GM21447 (cell line): ENCODE results near the gene NT5M.
"Not testable (repeated sequence)": the region's sequence is repeated elsewhere in the genome, so short reads cannot be mapped to it uniquely, and the experiment has no call there.

Source experiments
- ATAC-seq: cut with Tn5 transposase; IDR thresholded peaks from one replicate; pipeline ENCODE4 v1.9.1; 2021; ENCODE audit not compliant: unreplicated experiment

Gene NT5M

DNA sequence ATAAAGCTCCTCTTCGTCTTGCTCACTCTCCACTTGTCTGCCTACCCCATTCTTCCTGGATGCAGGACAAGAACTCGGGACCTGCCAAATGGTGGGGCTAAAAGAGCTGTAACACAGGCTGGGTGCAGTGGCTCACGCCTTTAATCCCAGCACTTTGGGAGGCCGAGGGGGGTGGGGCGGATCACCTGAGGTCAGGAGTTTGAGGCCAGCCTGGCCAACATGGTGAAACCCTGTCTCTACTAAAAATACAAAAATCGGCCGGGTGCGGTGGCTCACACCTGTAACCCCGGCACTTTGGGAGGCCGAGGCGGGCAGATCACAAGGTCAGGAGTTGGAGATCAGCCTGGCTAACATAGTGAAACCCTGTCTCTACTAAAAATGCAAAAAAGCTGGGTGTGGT is 1.5 kb upstream of the NT5M start:
- ATAC-seq = not testable (repeated sequence)

DNA sequence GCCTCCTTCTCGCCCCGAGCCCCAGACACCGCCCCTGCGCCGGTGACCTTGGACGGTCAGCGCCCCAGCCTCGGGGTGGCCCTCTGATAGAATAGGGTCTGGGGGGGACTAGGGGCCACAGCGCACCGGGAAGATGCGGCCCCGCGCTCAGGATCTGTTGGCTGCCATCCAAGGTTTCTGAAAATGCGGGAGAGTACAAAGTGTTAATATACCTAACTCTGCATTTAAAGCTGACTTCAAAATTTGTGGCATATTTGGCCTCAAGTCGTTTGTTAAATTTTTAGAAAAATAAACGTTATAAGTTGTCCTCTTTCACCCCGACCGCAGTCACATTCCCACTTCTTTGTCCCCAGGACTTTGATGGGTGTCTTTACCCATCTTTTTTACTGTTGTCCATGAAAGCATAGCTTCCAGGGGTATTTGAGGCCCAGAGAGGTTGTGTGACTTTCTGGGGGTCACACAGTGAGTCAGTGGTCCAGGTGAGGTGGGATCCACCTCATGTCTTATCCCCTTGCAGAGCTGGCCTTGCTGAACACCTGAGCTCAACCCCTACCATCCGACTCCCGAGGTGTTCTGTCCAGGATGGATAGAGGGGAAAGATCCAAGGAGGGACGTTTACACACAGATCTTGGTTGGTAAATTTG is 796 bp downstream of the NT5M start:
- no peak for ATAC-seq

DNA sequence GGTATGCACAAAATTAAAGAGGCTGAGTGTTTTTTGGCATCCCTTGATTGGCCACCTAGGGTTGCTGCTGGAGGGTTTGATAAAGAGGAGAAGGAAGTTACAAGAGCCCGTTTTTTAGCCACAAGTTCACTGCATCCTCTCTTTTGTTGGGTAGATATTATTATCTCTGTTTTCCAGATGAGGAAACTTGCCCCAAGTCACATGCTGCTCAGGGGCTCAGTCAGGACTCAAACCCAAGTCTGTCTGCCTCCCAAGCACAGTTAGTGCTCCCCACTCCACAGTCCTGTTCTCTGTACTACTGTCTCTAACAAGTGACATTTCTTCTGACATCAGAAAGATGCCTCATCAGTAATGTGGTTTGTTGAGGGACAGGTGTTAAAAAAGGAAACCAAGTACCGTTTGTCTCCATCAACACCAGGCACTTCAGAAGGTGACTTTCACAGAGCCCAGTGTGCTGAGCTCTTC is 1.4 kb downstream of the NT5M start:
- no peak for ATAC-seq

DNA sequence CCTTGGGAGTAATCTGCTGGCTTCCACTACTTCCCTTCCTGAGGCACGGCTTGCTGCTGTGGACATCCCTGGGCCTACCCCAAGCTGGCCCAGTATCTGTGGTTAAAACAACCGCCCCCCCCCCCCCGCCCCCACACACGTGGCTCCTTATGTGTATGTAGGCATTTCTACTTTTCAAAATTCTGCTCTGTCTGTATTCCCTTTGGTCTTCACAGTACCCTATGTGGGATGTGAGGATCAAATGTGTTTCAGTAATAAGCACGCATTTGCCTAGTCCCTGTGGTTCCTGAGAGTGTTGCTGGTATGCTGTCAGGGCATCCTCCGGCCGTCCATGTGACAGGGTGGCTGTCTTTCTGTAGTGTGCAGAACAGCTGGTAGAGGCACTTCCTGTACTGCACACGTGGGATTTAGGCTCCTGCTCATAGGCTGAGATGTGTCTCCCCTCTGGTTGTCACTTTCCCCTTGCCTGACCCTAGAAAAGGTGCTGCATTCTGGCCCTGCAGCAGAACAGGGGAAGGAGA is 2.2 kb downstream of the NT5M start:
- peak; percentile 75 for ATAC-seq

DNA sequence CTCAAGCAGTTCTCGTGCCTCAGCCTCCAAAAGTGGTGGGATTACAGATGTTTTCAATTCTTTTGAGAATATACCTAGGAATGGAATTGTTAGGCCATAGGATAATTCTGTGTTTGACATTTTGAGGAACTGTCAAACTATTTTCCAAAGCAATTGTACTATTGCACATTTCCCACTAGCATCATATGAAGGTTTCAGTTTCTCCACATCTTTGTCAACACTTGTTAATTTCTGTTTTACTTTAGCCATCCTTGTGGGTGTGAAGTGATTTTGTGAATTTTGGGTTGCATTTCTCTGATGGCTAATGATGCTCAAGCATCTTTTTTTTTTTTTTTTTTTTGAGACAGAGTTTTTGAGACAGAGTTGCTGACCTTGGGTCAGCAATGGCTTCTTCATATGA is 6.2 kb downstream of the NT5M start:
- no peak for ATAC-seq

DNA sequence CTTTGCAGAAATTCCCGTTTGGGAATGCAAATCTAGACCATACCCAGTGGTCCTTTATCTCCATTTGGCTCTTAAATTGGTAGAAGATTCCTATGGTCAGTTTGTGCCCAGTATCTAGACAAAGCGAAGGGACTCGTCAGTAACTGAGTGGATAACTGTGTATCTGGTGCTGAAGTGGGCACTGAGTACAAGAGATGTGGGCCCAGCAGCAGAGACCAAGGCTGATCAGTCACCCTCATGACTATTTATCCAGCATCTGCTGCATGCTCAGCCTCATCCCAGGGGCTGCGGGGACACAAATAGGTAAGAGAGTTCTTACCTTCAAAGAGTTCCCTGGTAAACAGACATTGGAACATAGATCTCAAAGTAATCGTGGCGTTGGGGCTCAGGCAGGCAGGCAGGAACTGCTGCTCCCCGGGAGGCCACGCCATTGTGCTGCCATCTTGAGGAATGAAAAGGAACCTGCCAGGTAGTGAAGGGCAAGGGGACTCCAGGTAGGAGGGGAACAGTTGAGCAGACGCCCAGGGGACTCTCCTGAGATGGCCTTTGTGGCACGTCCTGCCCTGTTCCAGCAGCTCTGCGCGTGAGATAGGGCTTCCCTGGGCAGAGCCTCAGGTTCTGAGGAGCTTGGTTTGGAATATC is 10.3 kb downstream of the NT5M start:
- no peak for ATAC-seq

DNA sequence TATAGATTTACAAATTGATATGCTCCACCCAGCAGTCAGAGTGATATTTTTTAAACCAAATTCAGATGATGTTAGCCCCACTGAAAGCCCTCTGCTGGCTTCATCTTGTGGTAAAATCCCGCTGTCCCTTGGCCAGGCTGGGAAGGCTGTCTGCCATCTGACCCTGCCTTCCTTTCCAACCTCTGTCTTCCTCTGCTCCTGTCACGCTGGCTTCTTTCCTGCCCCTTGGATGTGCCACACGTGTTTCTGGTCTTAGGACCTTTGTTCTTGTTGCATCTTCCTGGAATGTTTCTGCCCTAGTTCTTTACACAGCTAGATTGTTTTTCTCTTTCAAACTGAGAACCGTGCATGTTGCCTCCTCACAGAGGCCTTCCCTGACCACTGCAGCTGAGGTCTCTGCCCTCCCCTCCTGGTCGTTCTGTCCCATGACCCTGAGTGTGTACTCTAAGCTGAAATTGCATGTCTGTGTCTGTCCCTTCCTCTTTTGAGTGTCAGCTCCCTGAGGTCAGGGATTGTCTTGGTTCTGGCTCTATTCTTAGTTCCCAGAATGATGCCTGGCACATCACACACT is 11.4 kb downstream of the NT5M start:
- no peak for ATAC-seq

DNA sequence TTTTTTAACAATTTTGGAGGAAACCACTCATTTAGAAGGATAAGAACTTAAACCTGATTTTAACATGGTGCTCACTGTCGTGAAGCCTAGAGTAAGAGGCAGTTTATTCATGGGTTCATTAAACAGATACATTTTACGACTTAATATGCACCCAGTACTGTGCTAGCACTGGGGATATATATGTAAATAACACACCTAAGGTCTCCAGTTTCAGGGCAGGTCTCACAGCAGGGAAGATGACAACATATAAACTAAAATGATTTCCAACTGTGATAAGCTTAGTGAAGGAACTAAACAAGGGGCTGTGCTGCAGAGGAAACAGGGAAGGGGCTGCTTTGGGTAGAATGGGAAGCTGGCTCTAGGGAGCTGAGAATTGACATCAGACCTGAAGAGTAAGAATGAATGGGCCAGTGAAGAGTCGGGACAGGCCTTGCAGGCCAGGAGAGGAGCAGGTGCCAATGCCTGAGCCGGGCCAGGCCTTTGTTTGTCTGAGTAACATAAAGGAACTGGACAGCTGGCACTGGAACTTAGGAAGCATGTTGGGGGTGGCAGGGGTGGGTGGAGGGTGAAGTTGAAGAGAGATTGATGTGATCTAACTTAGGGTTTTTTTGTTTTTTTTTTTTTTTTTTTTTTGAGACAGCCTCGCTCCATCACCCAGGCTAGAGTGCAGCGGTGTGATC is 12.1 kb downstream of the NT5M start:
- ATAC-seq = no peak

DNA sequence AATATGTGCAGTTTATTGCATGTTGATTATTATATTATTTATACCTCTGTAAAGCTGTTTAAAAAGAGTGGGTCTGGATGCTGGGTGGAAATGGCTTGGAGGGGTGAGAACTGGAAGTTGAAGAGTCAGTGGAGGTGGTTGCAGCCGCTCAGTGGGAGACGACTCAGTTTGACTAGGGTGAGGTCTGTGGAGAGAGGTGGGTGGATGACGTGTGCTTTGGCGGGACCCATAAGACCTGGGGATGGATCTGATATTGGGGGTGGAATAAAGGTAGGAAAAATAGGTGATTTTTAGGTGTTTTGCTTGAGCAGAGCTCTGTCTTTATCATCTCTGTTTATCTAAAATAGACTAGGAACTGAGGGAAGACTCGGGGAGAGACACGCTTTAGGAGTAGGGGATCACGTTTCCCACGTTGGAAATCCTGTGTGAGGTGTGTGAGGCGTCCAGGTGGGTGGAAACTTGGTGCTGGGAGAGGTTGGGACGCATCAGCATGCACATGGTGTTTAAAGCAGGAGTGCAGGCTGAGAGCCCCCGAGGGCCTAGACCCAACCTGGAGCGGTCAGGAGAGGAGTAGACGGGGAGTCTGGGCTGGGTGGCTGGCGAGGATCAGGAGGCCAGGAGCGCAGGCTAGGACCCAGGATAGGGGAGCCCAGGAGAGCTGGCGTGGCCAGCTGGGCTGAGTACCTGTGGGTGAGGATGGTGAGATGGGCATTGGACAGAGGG is 17.2 kb downstream of the NT5M start:
- no peak for ATAC-seq

DNA sequence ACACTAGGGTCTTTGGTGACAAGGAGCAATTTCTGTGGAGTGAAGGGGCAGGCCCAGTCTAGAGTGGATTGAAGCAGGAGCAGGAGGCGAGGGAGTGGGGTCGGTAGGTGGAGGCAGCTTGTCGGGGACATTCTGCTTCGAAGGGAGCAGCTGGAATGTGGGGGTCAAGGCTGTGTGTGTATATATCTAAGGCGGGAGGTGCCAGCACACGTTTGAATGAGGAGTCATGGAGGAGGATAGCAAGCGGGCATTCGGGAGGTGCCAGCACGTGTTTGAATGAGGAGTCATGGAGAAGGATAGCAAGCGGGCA is 17.7 kb downstream of the NT5M start:
- ATAC-seq = no peak

DNA sequence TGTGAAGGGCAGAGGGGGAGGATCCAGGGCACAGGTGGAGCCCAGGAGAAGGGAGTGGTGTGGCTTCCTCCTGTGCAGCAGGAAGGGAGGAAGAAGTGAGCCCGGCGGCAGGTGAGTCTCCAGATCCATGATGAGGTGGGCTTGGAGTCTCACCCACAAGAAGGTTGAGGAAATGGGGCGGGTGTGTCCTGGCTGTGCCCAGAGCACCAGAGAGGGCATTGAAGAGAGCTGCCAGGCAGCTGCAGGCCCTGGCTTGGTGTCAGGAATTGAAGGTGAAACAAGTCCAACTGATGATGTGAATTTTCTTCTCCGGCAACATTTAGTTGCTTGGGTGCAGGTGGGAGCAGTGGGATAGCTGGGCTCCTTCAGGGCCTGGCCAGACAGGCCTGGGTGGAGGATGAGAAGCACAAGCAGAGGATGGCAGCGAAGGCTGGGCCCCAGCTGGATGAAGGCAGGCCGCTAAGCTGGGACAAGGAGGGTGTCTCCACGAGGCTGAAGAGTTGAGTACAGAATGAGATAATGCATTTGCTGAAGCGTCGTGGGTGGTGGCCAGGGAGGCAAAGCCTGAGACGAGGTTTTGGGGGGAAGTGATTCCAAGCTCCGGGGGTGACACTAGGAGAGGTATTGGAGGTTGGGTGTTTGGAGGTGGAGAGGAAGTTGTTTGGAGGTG is 18.3 kb downstream of the NT5M start:
- no peak for ATAC-seq

DNA sequence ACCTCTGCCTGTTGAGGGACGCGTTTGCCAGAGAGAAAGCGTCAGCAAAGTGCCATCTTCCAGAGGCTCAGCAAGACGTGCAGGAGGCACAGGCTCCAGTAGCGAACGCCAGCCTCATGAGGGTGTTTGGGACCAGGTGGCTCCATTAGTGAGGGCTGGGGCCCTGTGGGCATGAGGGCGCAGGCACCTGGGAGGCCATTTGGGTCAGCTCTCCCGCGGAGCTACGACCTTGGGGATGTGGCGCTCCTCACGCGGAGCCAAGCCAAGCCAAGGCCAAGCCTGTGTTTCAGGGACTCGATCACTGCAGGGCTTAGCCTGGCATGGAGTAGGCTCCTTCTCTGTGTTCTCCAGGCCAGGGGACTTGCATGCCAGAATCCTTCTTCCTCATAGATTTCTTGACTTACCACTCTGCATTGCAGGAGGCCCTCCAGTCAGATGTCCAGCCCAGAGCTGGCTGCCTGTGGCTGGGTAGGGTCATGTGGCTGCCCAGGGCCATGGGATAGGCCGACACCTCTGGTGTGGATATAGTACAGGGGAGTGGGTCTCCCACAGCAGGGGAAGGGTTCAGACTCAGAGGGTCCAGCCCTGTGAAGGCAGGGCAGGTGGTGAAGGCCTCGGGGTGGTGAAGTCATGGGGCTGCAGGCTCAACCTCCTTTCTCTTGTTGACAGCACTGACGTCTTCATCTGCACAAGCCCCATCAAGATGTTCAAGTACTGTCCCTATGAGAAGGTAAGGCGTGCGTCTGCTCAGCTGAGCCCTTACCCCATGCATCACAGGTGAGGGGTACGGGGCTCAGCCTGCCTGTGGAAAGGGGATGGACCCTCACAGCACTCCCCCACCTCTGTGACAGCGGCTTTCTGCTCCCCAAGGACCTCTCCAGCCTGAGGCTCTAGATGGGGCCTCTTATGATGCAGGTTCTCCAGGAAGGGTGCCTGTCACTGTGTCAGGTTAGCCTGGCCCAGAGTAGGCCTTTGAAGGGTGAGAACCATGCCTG is 19.6 kb downstream of the NT5M start:
- no peak for ATAC-seq

DNA sequence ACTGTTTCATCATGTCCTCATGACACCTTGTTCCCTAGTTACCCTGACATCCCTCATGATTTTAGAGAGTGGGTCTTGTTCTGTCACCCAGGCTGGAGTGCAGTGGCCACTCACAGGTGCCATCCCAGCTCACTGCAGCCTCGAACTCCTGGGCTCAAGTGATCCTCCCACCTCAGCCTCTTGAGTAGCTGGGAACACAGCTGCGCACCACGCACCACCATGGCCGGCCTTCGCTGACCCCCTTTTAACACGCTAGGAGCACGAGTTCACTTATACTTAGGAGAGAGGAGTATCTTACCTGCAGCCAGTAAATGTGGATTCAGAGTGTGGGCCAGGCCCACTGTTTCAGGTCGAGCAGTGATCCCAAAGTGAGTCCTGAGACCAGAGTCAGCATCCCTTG is 21.4 kb downstream of the NT5M start:
- ATAC-seq = no peak

DNA sequence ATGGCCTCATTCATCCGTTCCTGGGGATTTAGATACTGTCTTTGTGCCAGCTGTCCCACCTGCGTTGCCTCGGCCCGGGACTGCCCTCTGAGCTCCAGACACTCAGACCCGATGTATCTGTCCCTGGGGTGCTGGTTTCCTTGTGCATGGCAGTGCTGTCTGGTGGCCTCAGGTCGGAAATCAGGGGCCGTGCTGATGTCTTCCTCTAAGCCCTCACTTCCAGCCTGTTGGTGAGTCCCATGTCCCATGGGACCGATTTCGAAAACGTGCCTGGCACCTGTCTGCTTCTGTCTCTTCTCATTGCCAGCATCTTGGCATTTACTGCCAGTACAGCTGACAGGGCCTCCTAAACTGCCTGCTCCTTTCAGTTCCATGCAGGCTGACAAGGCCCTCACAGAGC is 22.1 kb downstream of the NT5M start:
- ATAC-seq = no peak

DNA sequence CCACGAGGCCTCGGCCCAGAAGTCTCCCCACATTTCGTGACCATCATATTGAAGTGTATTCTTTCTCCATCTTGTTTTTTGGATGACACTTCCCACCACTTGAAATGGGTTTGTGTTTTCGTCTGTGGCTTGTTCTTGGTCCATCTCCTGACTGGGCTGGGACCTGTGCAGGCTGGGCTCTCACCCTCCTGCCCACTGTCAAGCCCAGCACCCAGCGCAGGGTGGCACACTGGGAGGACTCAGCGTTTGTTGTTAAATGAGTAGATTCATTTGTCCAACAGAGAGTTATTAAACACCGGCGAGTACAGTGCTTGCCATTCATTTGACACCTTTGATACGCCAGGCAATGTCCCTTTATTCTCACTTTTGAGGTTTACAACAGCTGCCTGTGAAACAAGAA is 22.6 kb downstream of the NT5M start:
- no peak for ATAC-seq

DNA sequence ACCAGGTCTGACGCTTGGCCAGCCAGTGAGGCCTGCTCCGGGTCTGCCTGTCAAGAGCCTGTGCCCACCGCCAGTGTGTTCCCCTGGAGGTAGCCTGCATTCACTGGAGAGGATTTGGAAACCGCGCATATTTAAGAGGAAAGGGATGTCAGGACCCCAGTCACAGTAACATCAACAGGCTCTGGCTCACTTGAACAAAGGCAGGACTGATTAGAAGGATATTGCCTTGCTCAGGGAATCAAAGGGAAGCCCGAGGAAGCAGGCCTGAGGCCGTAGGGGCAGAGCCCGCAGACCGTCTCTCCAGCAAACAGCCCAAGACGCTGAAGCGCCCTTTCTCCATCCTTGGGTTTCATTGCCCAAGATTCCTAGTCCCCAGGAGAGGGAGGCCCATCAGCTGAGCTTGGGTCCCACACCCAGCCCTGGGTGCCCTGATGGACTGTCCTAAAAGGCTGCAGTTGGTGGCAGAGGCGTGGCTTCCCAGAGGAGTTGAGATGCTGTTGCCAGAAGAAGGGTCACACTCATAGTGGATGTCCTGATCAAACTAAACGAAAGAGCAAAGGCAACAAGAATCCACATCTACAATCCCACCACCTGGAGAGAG is 23.2 kb downstream of the NT5M start:
- ATAC-seq = no peak

DNA sequence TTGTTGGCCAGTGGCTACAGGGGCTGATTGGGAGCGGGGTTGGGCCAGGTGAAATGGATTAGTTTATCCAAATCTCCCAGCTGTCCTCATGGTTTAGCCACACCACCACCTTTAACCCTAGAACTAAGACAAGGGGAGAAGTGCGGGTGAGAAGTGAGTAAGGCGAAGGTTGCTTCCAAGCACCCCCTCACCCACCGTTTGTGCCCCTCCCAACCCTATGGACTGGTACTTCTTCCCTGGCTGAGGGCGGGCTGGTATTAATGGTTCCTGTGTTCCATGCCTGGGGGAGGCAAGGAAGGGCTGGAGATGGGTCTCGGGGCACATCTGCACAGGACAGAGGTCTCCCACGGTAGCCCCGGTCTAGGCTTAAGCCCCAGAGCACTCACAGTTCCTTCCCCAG is 25.1 kb downstream of the NT5M start:
- no peak for ATAC-seq

DNA sequence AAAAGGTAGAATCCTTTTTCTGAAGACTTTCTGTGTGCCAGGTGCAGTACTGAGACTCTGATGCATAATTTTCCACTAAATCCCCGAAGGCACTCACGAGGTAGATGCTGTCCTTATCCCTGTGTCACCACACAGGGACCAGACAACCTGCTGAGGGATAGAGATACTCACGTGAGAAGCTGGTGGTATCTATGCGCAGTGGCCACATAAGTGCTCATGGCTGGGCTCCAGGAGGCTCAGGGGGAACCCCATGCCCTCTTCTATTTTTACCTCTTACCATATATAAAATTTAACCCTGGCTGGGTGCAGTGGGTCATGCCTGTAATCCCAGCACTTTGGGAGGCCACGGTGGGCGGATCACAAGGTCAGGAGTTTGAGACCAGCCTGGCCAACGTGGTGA is 38.3 kb downstream of the NT5M start:
- ATAC-seq = no peak

DNA sequence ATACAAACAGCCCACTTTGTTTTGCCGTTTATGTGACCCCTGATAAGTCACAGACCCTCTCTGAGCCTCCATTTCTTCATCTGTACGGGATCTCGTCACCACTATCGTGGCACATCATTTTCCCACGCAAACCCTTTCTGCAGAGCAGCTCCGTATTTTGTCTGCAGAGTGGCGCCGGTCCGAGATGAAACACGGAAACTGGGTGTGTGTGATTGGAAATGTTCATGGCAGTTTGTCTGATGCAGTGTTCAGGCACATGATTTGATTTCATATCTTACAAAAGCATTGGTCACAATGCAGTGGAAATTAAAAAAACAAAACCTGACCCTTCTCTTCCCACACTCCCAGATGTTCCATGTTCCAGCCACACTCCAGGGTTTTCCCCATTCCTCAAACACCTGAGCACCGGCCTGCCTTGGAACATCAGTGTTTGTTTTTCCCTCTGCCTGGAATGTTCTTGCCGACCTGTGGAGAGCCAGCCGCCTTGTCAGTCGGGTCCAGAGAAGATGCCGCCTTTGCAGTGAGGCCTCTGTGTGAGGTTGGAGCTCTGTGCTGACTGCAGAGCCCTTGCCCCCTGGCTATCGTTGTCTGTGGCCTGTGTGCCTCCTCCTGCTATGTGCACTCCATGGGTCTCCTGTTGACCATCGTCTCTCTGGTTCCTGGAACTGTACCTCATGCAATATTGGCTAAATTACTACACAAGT is 39.2 kb downstream of the NT5M start:
- no peak for ATAC-seq
